ENCODE results near the gene NSMCE1. TPM values are rescaled to one million over a fixed set of nuclear protein-coding genes. Genes with fewer than 3 reads are reported as not detected.

The NSMCE1 gene
- total RNA-seq, 2 experiments from 2014 or later = 112 to 117 TPM

Other genes starting within 250 kb of the NSMCE1 start
- gene C16orf82, start 201.8 kb downstream of the NSMCE1 start, total RNA-seq = not detected
- 10 to 100 TPM; 11.3 to 13.9 TPM for gene KDM8, start 65.2 kb downstream of the NSMCE1 start, total RNA-seq
- 100 to 1,000 TPM; 162 to 170 TPM for gene IL4R, start 45.2 kb upstream of the NSMCE1 start, total RNA-seq
- 10 to 100 TPM; 93.8 to 99.2 TPM for gene IL21R, start 133.4 kb upstream of the NSMCE1 start, total RNA-seq

Measured in activated naive CD4-positive, alpha-beta T cell treated with anti-CD3 and anti-CD28 coated beads for 36 hours (primary cell).